GM18519 (cell line): ENCODE data around the gene SCGB3A2.

Source experiments
- ATAC-seq: cut with Tn5 transposase; IDR thresholded peaks from one replicate; pipeline ENCODE4 v1.9.1; 2021; ENCODE audit warnings: mild to moderate bottlenecking, moderate library complexity; ENCODE audit not compliant: unreplicated experiment, low FRiP score

SCGB3A2 gene, protein sequence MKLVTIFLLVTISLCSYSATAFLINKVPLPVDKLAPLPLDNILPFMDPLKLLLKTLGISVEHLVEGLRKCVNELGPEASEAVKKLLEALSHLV

DNA sequence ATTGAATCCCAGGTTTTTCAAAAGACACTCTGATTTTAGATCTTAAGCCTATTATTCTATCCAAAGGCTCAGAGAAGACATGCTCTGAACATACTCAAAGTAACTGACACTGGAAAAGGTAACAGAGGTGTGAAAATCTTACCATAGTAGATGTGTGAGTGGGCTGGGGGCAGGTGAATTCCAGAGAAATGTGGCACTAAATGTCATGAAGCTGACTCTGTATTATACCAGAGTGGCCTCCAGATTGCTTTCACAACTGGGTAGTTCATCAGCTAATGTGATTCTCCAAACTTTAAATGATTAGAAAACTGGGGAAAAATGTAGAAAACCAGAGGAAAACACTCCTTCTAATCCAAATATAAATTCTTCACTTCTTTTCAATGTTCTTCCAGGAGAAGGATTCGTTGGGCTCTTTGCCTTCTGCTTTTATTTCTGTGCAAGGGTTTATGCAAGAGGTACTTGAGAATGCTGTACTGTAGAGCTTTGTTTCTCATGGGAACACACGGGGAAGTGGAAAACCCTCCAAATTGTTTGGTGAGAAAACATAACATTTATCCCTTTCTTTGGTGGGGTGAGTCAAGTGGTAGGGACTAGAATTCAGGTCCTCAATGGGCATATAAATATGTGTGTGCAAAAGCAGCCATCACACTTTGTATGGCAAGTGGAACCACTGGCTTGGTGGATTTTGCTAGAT is at the start of gene SCGB3A2:
SCGB3A2 (plus strand) TSS at position 646 of the 694 bp plus-strand sequence. CDS start 93 bp downstream, outside the sequence.
- ATAC-seq = no peak

DNA sequence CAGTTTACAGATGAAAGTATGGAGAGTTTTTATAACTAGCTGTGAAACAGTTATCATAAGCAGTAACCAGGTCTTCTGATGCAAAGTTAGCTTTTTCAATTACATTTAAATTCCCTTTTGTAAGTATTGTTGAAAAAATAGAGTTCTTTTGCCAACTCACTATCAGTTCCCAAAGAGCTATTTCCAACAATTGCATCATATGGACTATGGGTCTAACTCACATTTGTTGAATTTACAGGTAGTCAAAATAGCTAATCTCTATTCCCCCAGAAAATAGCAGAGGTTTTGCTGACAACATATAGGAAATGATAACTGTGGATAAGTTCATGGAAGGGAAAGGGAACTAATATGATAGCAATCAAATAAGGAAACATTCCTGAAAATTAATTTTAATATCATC is 48.5 kb upstream of the SCGB3A2 start:
- no peak for ATAC-seq

DNA sequence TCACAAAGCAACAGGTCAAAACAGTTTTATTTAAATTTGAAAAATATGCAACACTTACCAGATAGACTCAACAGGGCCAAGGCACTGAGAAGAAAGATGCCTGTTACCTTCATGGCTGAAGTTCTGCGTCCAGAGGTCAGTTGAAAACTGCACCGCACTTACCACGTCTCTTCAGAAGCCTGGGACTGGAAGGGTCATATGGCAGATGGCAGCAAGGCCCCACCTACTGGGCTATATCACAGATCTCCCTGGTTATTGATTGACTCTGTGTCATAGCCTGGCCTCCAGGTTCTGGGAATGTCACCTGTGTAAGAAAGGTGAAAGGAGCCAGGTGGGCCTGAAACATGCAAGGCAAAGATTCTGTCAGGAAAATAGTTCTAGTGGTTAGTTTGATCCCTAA is 47.0 kb upstream of the SCGB3A2 start, which contains the start of gene SPINK1:
SPINK1 (minus strand) TSS at position 207 of the 400 bp plus-strand sequence; CDS start at position 113, 94 bp downstream.
- no peak for ATAC-seq

DNA sequence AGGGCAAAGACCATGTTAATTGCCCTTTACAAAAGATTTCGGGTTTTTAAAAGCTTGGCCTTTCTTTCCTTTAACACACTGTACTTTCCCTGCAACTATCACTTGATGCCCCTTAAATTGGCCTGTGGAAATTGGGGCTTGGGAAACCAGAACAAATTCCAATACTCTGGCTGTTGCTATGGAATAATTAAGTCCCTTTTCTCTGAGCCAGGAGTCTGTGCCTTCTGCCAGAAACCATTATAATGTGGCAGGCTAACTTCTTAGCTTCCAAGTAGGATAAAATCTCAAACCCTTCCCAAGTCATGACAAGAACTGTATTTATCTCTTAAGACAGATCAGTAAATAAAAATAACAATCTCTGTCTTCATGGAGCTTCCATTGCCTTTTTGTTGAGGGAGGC is 46.0 kb upstream of the SCGB3A2 start:
- no peak for ATAC-seq

DNA sequence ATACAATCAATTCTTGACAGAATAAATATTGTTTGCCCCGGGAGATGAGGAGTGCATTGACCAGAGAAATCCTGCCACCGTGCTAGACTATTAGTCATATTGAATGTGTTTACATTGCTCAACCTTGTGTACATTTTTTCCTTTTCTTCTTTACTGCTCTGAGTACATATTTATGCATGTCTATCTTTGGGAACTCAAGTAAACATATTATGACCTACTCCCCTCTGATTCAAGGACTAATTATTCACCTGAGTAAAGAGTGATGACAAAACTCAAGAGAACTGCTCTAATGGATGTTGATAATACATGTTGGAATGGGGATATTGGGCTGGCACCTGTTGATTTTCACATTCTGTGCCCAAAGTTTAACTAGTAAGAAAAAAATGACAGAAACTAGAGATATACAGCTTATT is 43.1 kb upstream of the SCGB3A2 start:
- ATAC-seq = no peak

DNA sequence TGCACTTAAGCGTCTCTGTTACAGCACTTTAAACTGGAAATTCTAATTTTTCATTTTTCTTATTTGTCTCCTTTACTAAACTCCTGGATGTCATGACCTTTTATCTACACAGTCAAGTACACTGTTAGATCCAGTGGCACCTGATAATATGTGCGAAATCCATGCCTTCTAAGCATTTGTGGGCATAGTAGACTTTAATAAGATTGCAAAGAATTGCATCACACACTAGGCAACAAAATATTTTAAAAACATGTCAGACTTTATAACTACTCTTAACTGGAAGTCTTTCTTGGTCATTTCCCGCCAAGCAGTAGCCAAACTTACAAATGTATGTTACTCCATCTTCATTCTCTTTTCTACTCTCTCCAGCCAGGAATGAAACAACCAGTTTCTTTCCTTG is 42.1 kb upstream of the SCGB3A2 start:
- no peak for ATAC-seq

DNA sequence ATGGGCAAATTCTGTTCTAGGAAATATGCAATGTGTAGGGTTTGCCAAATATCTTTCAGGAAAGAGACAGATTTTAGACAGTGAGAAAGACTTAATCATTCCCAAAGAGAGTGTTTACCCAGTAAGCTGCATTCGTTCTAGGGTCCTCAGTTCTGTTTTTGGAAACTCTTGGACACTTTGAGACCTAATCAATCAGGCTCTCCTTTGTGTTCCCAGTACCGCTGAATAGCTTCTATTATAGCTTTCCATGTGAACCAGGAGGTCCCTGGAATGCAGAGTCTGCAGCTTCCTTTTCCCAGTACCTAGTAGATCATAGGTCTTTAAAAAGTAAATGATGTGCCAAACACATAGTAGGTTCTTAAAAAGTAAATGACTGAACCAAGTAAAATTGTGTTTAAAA is 35.6 kb upstream of the SCGB3A2 start:
- no peak for ATAC-seq

DNA sequence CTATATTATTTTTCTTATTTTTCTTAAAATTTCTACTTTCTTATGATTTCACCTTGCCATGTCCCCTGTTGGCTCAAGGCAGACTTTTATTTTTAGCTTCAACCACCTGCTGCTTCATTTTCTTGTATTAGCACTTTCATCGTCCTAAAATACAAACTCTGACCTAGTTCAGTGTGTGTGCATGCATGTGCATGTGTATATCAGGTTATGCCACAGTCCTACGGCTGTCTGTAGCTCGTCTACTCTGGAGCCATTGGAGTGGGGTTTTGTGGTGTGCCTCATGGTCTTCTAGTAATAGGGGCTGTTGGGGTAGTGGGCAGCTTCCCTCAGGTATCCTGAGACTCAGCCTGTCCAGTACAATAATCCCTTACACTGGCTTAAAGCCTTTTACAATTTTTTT is 33.7 kb upstream of the SCGB3A2 start:
- ATAC-seq = no peak

DNA sequence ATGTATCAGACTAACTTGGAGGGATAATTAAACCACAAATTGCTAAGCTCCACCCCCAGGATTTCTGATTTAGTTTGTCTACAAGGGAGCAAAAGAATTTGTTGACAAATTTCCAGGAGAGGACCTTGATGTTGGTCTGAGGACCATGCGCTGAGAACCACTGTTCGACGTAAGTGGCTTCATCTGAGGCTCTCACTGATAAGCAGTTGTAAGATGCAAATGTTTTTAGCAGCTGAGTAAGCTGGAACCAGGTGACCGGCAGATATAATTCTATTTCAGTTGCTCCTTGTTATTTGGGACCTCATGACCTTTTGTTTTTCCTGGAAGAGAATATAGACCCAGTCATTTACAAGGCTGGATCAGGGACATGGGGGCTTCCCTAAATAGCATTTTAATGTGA is 32.9 kb upstream of the SCGB3A2 start:
- ATAC-seq = no peak

DNA sequence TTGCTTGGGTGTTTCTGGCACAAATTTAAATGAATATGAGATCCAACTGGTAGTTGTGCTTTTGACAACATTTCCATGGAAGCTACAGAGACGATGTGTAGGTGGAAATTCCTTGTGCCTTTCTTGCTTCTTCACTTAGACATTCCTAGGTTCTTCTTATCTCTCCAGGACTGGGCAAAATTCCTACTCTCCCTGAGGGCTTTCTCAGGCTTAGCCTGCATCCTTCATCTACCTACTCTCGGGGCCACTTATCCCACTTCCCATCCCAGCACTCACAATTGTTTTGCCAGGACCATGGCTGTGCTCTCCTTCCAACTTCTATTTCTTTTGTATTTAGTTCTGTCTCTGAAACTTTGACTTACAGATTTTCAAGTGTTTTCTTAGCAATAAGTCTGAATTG is 29.3 kb upstream of the SCGB3A2 start:
- ATAC-seq = no peak

DNA sequence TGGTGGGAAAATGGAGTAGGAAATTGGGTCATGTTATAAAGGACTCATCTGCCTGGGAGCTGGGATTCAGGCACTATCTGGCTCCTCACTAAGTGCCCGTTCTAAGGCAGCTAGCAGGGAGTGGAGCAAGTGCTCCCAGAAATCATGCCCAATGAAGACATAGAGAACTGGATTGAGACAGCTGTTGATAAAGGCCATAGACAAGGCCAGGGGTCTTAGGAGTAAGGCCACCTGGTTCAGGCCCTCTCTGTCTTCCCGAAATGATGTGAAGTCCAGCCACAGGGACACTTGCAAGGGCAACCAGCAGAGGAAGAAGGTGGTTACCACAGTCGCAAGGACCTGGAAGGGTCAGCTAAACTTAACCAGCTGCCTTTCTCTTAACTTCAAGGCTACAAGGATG is 26.9 kb upstream of the SCGB3A2 start:
- ATAC-seq = no peak

DNA sequence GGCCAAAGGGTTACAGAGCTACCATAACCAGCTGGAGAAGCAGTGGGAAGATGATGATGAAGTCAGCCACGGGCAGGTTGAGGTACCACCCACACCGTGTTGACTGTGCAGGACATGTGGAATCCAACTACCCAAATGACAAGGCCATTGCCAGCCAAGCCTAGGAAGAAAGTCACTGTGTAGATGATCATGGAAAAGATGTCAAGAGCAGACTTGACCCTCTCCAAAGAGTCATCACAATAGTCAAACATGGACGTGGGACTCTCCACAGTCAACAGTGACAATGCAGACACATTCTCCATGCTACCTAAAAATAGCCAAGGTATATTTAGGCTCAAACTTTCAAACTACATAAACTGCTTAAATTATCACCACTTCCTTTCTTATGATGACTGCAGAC is 26.1 kb upstream of the SCGB3A2 start:
- no peak for ATAC-seq

DNA sequence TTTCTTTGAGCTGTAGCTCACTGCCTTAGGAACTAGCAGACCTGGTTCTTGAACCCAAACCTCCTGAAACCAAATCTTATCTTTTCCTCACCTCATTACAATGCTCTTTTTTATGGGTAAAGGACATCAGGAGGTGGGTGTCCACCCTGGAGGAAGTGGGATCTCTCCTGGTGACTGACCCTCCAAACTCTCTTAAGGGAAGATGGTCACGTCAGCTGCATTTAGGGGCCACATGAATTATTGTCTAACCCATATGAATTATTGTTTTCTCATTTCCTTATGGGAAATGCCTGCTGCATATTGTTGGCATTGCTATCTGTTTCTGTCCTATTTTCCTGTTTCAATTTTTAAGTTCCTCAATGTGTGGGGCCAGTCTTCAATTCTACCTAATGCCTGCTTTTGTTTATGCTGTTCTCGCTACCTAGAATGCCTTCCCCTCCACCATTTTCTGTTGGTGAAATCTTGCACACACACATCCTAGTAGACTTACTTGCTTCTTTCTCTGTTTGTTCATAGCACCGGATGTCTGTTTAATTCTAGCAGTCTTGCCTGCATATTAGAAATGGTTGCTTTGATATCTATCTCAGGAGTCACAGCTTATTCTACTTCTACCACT is 25.0 kb upstream of the SCGB3A2 start:
- ATAC-seq = no peak

DNA sequence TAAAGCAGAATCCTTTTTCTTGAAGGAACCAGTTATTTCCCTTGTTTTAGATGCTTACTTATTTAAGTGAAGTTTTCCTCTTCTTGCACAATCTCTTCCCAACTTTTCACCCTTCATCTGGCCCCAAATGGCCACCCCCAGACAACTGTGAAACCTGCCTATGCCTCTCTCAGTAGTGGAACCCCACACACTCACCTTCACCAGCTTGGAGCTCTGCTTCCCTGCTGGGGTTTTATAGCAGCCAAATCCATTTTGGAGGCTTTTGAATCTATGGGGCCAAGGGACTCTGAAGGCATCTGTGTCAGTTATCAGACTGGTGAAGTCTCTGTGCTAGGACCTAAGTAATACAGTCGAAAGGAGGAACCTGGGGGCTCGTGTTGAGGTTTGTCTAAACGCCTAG is 24.2 kb upstream of the SCGB3A2 start:
- ATAC-seq = no peak

DNA sequence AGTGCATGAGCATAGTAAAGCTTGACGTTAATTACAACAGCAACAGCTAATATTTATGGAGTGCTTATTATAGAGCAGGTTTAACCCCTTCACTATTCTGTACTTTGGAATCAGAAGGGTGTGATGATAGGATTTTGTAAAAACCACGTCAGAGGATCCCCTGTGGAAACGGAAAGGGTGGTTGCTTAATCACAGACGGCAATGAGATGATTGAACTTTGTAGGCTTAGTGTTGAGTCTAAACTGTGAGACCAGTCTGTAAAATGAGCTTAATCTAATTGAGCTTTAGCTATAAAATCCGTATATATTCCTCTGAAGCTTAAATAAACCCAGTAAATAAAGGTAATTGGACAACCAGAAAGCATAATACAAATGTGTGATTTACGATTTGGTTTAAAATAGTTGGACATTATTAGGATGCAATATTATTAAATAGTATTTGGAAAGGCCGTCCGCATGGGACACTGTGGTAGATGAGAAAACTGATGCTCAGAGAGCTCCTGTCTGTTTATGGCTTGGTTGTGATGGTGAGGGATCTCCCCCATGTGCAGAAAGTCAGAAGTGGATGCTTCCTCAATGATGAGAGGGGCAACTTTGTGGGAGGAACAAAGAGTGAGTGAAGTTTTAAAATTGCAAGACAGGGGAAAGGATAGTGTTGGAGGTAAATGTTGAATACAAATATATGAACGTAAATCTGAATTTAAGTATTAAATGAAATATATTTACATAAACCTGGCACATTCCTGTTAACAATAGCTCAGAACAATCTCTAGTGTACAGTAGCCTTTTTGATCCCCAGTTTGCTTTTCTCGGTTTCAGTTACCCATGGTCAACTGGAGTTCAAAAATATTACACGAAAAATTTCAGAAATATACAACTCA is 23.4 kb upstream of the SCGB3A2 start:
- no peak for ATAC-seq

DNA sequence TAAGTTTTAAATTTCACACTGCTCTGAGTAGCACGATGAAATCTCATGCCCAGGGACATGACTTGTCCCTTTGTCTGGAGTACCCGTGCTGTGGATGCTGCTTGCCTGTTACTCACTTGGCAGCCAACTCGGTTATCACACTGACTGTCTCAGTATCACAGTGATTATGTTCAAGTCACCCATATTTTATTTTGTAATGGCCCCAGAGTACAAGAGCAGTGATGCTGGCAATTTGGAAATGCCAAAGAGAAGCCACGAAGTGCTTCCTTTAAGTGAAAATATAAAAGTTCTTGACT is 22.8 kb upstream of the SCGB3A2 start:
- no peak for ATAC-seq

DNA sequence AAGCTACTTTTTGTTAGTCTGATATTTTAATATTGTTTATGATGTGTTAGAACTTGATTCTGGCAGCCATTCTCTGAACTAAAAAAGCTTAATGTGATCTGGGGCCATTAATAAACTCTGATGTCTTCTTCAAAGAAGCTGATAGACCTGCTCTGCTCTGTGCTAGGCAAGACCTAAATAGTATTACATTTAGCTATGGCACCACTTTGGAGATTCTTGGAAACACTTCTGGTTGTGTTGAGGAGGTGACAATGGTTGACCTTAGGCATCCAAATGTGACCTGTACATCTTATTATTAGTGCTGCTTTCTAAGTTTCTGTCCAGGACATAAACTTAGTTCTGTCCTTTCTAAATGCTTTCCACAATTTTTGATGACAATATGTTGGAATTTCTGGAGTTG is 21.7 kb upstream of the SCGB3A2 start:
- no peak for ATAC-seq

DNA sequence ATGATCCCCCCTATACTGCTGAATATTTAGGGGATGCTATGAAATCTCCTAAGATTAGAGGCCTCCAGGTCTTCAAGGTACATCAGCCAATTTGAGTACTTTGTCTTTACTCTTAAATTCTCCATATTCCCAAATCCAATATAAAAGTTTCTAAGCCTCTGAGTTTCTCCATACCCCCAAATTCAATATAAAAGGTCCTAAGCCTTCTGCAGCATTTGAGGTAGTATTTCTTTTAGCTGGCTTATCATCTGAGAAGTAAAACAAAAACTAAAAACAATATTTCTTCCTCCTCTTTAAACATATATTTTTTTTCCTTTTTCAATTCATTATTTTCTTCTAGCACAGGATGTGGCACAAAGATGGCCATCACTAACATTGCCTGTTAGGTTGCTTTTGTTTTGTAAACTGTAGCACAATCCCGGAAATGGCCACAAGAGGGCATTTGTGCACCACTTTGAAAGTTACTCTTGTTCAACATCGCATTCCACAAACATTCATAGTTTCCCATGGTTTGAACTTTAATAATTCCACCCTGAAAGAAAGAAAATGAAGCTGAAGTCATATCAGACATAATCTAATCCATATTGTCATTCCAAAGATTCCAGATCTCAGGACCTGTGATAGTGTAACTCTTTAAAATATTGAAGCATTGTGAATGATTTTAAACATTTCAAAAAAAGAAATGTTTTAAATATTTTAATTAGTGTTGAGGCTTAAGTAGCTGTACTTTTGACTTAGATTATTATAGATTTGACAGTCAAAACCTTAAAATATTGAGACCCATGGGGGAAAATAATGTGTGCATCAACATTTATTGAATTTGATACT is 21.0 kb upstream of the SCGB3A2 start:
- ATAC-seq = peak; percentile 83

DNA sequence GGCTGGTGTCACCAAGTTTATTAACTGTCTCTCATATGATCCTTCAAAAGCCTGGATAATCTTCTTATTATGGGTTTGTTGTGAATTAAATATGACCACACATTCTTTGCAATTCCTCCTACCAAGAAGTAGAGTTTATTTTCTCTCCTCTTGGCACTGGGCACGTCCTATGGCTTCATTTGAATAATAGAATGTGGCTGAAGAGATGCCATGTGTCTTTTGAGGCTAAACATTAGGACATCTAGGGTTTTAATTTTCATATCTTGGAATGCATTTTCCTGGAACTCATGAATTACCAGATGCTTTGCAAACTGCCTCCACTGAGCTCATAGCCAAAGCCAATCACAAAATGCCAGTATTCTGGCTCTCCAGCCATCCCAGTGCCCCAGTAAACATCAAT is 19.9 kb upstream of the SCGB3A2 start:
- no peak for ATAC-seq

DNA sequence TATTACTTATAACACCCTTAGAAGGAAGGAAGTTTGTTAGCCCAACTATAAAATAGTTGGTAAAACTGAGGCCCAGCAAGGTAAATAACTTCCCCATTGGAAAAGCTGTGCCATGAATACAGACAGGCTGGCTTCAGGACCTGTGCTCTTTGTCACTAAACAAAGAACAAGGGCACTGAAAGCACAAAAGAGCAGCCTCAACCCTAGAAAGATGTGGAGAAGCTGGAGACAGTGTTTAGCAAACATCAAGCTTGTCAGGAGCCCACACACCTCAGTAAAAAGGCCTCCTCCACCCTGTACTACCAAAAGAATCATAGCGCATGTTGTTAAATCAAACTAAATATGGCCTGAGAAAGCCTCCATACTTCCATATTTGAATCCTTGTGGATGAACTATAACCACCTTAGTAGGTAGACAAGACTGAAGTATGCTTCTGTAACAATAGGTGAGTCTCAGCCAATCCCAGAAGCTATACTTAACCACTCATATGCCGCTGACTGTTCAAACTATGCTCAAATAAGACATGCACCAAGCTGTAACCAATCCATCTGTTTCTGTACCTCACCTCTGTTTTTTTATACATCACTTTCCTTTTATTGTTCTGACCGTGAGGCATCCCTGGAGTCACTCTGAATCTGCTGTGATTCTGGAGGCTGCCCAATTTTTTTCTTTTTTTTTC is 18.4 kb upstream of the SCGB3A2 start:
- ATAC-seq = no peak
